ENCODE measurements around the gene SYT1.
"Not testable (repeated sequence)": the region's sequence is repeated elsewhere in the genome, so short reads cannot be mapped to it uniquely, and the experiment has no call there.

Gene SYT1

DNA sequence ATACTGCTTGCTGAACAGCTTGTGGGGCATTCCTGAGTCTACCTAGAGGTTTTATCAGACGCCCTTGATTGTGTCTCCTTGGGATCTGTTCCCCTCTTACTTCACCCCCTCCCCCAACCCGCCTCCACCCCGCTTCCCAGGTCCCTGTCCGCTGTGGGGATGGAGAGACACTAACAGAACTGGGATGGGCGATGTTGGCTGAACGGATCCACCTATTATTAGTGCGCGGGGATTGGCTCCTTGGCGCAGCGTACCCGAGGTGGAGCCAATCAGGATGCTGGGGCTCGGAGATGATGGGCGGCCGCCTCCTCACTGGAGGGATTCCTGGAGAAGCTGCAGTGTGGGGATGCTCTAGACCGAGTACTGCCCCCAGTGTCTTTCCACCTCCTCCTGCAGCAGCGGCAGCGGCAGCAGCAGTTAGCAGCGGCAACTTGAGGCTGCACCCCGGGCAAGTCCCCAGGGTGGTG lies at the start of gene SYT1:
Gene SYT1 (plus strand): TSS at position 372 of the 467 bp plus-strand sequence.
- Mint-ChIP-seq H3K4me1 (peaks cover 24% of the 10 kb centered on the region), H3K36me3 (no peaks in the 10 kb centered on the region), H3K9me3 (no peaks in the 10 kb centered on the region), H3K4me3 (peak within 1 kb of the TSS; percentile 88), H3K27me3 (peaks cover 18% of the 10 kb centered on the region), H3K27ac (peak within 1 kb of the TSS; percentile 75)
- ATAC-seq, result peak; percentile 61

DNA sequence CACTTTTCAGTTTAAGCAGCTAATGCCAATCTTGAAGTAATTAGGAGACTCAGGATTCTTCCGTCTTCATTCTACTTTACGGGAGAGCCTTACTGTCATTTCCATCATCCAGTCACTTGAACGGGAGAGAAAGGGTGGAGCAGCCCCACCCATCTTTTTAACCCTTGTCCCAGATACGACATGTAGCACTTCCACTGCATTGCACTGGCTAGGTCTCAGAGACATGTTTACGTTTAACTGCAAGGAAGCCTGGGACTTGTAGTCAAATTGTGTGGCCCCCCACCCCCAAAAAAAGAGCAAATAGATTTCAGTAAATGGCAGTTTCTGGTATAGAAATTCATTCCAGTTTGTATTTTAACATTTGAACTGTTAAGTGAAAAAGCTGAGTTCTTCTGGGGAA lies 46.1 kb upstream of the SYT1 start:
- Mint-ChIP-seq H3K27ac (no peak overlapping the region), H3K4me1 (no peaks in the 10 kb centered on the region), H3K4me3 (no peak overlapping the region), H3K27me3 (no peaks in the 10 kb centered on the region), H3K36me3 (no peaks in the 10 kb centered on the region), H3K9me3 (no peaks in the 10 kb centered on the region)
- no peak for ATAC-seq

DNA sequence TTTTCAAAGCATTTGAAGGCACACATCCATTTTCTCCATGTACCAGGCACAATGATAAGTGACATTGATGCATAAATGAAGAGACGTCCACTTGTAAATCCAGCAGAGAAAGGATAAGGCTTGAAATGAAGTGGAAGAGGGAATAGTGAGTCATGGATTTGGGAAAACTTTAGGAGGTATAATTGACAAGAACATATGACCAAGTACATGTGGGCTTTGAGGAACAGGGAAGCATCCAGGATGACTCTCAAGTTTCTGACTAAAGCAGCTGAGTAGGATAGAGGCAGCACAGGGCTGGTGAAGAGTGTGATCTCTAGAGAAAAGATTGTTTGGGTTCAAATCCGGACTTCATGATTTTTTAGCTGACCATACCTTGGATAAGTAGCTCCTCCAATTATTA lies 43.6 kb upstream of the SYT1 start:
- no peaks in the 10 kb centered on the region for H3K36me3 Mint-ChIP-seq
- H3K9me3 Mint-ChIP-seq, result no peaks in the 10 kb centered on the region
- H3K27me3 Mint-ChIP-seq, result no peaks in the 10 kb centered on the region
- H3K27ac Mint-ChIP-seq, result no peak overlapping the region
- no peaks in the 10 kb centered on the region for H3K4me1 Mint-ChIP-seq
- no peak for ATAC-seq
- H3K4me3 Mint-ChIP-seq, result no peak overlapping the region

DNA sequence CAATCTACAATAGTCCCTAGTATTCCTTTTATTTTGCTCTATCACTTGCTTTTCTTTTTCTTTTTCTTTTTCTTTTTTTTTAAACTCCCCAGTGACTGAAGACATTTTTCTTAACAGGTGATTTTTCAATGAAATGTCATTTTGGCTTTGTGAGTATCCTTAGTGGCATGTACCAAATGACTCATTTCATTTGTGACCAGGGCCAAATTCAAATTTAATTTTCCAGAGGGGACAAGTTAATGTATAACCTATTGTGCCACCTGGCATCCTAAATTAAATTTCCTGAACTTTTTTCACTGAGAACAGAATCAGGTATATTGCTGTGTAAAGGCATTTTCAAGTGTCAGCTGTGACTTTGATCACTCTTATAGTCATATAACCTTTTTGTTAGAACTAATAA lies 39.7 kb upstream of the SYT1 start:
- Mint-ChIP-seq H3K4me3 (no peak overlapping the region), H3K27me3 (no peaks in the 10 kb centered on the region), H3K4me1 (no peaks in the 10 kb centered on the region), H3K9me3 (no peaks in the 10 kb centered on the region), H3K27ac (no peak overlapping the region), H3K36me3 (no peaks in the 10 kb centered on the region)
- no peak for ATAC-seq

DNA sequence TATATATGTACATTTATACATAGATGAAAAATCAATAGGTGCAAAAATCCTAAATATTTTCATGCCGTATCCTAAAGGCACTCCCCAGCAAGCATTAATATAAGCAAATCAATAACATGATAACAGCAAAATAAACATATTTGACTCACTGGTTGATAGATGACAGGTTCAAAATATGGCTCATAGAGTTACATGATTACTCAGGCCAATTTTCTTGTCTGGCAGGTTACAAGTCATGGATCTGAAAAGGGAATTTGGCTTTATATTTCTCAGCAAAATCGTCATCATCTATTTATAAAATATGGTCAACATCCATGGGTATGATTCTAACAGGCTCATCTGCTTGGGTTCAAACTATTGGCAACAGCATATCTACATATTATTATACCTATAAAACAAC lies 34.9 kb upstream of the SYT1 start:
- Mint-ChIP-seq H3K4me1 (no peaks in the 10 kb centered on the region), H3K27me3 (no peaks in the 10 kb centered on the region), H3K4me3 (no peak overlapping the region), H3K27ac (no peak overlapping the region), H3K36me3 (no peaks in the 10 kb centered on the region), H3K9me3 (no peaks in the 10 kb centered on the region)
- ATAC-seq, result no peak

DNA sequence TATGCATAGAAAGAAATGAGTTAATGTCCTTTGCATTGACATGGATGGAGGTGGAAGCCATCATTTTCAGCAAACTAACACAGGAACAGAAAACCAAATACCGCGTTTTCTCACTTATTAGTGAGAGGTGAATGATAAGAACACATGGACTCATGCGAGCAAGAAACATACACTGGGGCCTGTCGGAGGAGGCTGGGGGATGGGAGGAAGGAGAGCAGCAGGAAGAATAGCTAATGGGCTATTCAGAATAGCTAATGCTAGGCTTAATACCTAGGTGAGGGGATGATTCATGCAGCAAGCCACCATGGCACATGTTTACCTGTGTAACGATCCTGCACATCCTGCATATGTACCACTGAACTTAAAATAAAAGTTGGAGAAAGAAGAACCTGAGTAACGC lies 29.1 kb upstream of the SYT1 start:
- Mint-ChIP-seq H3K4me1 (no peaks in the 10 kb centered on the region), H3K9me3 (no peaks in the 10 kb centered on the region), H3K4me3 (no peak overlapping the region), H3K27me3 (no peaks in the 10 kb centered on the region), H3K36me3 (no peaks in the 10 kb centered on the region), H3K27ac (no peak overlapping the region)
- ATAC-seq, result no peak

DNA sequence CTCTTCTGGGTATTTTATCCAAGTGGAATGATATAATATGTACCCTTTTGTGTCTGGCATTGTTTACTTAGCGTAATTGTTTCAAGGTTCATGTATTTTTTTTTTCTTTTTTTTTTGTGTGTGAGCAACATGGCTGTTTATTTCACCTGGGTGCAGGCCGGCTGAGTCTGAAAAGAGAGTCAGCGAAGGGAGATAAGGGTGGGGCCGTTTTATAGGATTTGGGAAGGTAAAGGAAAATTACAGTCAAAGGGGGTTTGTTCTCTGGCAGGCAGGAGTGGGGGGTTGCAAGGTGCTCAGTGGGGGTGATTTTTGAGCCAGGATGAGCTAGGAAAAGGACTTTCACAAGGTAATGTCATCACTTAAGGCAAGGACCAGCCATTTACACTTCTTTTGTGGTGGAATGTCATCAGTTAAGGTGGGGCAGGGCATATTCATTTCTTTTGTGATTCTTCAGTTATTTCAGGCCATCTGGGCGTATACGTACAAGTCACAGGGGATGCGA lies 24.0 kb upstream of the SYT1 start:
- not testable (repeated sequence) for H3K4me3 Mint-ChIP-seq, H3K27ac Mint-ChIP-seq, H3K4me1 Mint-ChIP-seq, H3K27me3 Mint-ChIP-seq, ATAC-seq, H3K36me3 Mint-ChIP-seq, H3K9me3 Mint-ChIP-seq

DNA sequence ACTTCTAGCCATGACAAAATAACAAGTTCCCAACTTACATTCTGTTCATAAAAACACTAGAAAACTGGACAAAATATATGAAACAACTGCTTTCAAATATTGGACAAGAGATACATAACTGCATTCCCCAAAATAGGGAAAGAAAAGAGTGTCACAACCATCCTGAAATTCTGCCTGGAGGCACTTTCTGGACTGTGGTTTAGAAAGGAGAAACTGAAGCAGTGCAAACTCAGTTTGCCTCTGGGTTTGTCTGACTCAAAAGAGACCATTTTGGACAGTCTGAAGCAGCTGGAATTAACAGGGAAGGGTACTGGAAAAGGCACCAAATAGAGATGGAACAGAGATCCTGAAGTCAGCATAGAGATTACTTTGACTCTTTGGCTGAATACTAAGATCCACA lies 11.3 kb upstream of the SYT1 start:
- Mint-ChIP-seq H3K9me3 (no peaks in the 10 kb centered on the region), H3K36me3 (no peaks in the 10 kb centered on the region), H3K27me3 (no peaks in the 10 kb centered on the region), H3K4me1 (no peaks in the 10 kb centered on the region), H3K27ac (no peak overlapping the region), H3K4me3 (no peak overlapping the region)
- no peak for ATAC-seq

DNA sequence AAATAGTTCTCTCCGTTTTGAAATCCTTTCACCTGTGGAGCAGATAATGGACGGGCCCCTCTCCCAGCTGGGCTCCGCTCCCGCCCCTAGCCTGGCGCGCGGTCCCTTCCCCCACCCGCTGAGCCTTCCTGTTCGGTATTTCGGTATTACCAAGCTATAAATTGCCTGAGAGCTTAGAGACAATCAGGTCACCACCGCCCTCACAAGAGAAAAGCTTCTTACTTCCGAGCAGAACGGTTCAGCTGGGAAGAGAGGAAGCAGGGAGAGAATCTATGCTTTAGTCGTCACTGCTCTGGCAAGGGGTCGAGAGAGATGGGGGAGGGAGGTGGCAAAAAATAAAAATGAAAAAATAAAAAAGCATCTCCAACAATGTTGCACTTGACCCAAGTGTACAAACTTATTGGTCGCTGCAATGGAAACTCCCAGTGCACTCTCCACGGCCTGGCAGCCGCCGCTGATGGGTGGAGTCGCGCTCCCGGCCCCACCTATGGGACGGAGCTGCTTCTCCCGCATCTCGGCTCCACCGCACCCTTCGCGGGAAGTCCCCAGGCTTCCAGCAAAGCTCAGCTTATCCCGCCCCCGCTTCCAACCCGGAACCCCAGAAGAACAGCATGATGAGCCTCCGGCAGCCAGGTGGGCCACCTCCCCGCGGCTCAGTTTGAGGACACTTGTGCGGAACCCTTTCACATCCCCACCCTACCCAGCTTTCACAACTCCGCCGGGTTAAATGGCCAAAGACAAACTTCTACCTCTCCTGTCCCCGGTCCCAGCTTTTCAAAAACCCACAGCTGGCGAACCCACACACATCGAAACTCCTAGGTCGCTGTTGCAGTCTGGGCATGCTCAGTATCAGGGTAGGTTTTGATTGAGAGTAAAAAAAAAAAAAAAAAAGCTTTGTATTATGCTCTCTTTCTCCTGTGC lies 832 bp upstream of the SYT1 start:
- ATAC-seq, result peak; percentile 70
- Mint-ChIP-seq H3K4me3 (peak overlapping the region; percentile 88), H3K9me3 (no peaks in the 10 kb centered on the region), H3K27ac (peak overlapping the region; percentile 75), H3K27me3 (peaks cover 18% of the 10 kb centered on the region), H3K4me1 (peaks cover 24% of the 10 kb centered on the region), H3K36me3 (no peaks in the 10 kb centered on the region)

DNA sequence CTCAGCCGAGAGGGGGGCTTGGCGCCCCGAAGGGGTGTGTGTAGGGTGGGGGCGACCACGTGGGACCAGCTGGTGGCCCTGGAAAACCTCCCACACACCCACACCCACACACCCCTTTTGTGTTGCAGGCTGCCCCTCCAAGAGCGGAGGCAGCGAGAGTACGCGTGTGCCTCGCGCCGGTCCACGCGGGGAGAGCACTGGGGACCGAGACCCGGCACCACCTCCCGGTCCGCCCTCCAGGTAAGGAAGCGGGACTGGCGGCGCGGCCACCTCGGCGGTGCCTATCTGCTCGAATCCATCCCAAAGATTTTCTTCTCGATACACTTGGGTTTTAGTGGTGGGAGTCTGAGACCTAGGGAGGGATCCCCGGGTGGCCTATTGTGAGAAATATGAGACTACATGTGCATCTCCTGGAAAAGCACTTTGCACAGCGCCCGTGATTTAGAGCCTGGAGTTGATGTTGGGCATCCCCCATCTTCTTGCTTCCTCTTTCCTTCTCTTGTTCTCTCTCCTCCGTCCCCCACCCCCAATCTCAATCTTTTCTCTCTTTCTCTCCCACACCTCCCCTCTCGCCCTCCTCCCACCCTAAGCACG lies 393 bp downstream of the SYT1 start:
- H3K9me3 Mint-ChIP-seq, result no peaks in the 10 kb centered on the region
- no peaks in the 10 kb centered on the region for H3K36me3 Mint-ChIP-seq
- ATAC-seq, result peak; percentile 49
- H3K27me3 Mint-ChIP-seq, result peaks cover 18% of the 10 kb centered on the region
- H3K4me3 Mint-ChIP-seq, result peak overlapping the region; percentile 88
- H3K4me1 Mint-ChIP-seq, result peaks cover 24% of the 10 kb centered on the region
- H3K27ac Mint-ChIP-seq, result no peak overlapping the region

DNA sequence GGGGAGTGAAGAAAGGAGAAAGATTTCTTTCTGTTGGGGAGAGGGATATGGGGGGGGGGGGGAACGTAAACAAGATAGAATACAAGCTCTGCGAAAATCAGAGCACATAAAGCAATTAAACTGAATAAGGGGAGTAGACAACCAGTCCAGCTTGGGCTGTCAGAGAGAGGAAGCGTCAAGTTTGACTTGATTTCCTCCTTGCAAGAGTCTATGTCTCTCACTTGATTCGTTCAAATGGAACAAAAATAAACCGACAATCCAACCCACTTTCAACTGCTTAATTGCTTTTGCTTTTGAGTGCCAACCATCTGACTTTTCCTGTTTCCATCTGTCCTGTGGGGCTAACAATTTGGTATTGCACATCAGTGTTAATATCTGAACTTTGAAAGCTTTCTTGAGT lies 942 bp downstream of the SYT1 start:
- Mint-ChIP-seq H3K4me3 (peak overlapping the region; percentile 88), H3K27ac (no peak overlapping the region), H3K9me3 (no peaks in the 10 kb centered on the region), H3K36me3 (no peaks in the 10 kb centered on the region), H3K27me3 (peaks cover 18% of the 10 kb centered on the region), H3K4me1 (peaks cover 26% of the 10 kb centered on the region)
- ATAC-seq, result no peak

DNA sequence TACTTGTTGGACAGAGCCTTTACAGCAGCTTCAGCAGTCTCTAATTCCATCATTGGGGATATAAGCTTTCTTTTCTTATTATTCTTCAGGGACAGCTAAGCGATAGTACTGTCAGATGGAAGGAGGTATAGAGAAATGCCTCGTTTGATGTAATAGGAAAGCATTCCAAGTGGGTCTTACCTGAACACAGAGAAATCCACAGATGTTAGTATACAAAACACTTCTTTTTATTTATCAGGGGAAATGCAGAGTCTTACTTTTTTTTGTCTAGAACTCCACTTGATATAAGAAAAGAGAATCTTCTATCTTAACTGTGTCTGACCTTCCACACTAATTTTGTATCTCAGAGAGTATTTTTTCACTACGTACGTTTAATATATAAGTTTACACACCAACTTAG lies 1.9 kb downstream of the SYT1 start:
- no peak for ATAC-seq
- H3K27ac Mint-ChIP-seq, result no peak overlapping the region
- no peaks in the 10 kb centered on the region for H3K36me3 Mint-ChIP-seq
- peaks cover 18% of the 10 kb centered on the region for H3K27me3 Mint-ChIP-seq
- H3K4me1 Mint-ChIP-seq, result peaks cover 29% of the 10 kb centered on the region
- H3K9me3 Mint-ChIP-seq, result no peaks in the 10 kb centered on the region
- no peak overlapping the region for H3K4me3 Mint-ChIP-seq

DNA sequence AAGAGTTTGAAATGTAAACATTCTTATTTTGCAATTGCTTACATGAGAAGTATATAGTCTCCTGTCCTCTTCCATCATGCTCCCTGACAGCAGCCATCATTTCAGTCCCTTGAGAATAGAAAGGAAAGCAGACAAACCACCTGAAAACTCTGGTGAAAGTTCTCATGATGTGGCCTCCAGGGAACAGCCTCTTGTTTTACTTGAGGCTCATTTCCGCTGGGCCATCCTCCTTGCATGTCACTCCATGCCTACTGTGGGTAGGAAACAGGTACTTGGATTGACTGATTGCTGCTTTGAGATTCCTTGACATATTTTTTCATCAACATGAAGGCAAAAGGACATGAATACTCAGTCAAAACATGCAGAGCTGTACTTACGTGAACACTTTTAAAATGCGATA lies 6.0 kb downstream of the SYT1 start:
- Mint-ChIP-seq H3K36me3 (no peaks in the 10 kb centered on the region), H3K4me1 (peaks cover 10% of the 10 kb centered on the region), H3K4me3 (no peak overlapping the region), H3K27me3 (no peaks in the 10 kb centered on the region), H3K27ac (no peak overlapping the region), H3K9me3 (no peaks in the 10 kb centered on the region)
- ATAC-seq, result no peak

DNA sequence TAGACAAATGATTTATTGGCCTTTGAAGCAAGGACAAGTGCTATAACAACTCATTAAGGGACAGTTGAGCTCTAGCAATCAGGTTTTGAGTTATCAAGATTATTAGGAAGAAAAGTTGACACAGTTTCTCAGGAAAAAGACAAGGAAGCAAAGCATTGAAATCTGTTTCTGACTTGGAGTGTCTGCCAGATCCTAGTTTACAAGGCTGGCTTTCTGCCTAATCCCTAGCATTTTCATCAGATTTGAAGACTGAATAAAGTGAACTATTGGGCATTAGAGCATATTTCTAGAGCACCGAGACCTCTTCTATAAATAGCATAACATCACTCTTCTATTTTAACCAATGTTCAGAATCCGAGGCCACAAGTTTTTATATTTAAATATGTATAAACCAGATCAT lies 7.0 kb downstream of the SYT1 start:
- H3K27me3 Mint-ChIP-seq, result no peaks in the 10 kb centered on the region
- H3K4me3 Mint-ChIP-seq, result no peak overlapping the region
- ATAC-seq, result no peak
- peaks cover 10% of the 10 kb centered on the region for H3K4me1 Mint-ChIP-seq
- no peaks in the 10 kb centered on the region for H3K9me3 Mint-ChIP-seq
- no peak overlapping the region for H3K27ac Mint-ChIP-seq
- no peaks in the 10 kb centered on the region for H3K36me3 Mint-ChIP-seq

DNA sequence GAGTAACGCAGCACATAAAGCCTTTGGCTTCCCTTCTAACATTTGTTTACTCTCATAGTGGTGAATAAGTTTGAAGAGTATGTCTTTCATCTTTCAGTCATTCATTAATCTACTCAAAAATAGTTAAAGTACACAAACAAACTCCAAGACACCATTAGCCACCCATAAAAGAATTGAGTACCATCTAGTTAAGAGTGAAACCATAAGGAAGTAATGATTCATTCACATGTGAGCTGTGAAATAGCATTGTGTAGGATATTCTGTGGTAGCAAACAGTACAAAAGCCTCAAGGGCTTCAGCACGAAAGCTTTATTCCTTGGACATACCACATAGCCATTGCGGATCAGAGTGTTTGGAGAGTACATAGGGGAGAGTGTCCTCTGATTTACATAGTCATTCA lies 13.9 kb downstream of the SYT1 start:
- Mint-ChIP-seq H3K27ac (no peak overlapping the region), H3K27me3 (no peaks in the 10 kb centered on the region), H3K9me3 (peaks cover 2% of the 10 kb centered on the region), H3K4me1 (no peaks in the 10 kb centered on the region), H3K36me3 (no peaks in the 10 kb centered on the region), H3K4me3 (no peak overlapping the region)
- no peak for ATAC-seq

DNA sequence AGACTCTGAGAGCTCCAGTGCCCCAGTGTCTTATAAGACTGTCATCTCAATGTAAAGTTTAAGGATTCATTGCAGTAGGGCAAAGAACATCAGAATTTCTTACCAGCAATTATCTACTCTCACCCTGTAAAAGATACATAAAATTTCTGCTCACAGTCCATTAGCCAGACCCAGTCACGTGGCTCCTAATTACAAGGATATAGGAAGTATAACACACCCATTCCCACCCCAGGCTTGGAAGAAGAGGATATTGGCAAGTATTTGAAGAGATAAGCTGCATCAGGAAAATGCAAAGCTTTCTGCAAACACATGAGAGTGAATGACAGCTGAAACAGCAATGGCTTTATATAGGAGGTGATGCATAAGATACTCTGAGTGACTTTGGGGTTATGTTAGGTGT lies 14.3 kb downstream of the SYT1 start:
- no peak for ATAC-seq
- H3K36me3 Mint-ChIP-seq, result no peaks in the 10 kb centered on the region
- H3K27me3 Mint-ChIP-seq, result no peaks in the 10 kb centered on the region
- H3K4me1 Mint-ChIP-seq, result no peaks in the 10 kb centered on the region
- H3K4me3 Mint-ChIP-seq, result no peak overlapping the region
- H3K27ac Mint-ChIP-seq, result no peak overlapping the region
- H3K9me3 Mint-ChIP-seq, result peaks cover 2% of the 10 kb centered on the region

All from stimulated activated memory B cell treated with anti-CD40 and anti-IgM and Interleukin-4, amounts not matched to agents 10 μg/mL and 1 μg/mL and 100 μg/mL, for 72 hours (primary cell).